ENCODE results near the gene PLCXD1. TPM values are rescaled to one million over a fixed set of nuclear protein-coding genes. Genes with fewer than 3 reads are reported as not detected.

Gene PLCXD1
- total and polyA plus RNA-seq, 5 donors from 2014 or later = 2.9 to 13.3 (median 4.6) TPM

GRCh38 chrX:312621-313331 is 31.6 kb downstream of the PLCXD1 start:
- Mint-ChIP-seq H3K27me3 (no peaks in the 10 kb centered on the region), H3K4me1 (peaks cover 0 to 4% (median under 1%) of the 10 kb centered on the region in 4 donors), H3K27ac (no peak overlapping the region), H3K4me3 (peak overlapping the region in 1 of 4 donors; percentile 52), H3K9me3 (no peaks in the 10 kb centered on the region), H3K36me3 (peaks cover 30% of the 10 kb centered on the region)
- Histone ChIP-seq H3K36me3 (ENCODE audit: control insufficient read depth, insufficient read depth, low read length) (peaks cover 56% of the 10 kb centered on the region), H3K4me1 (ENCODE audit: control insufficient read depth, insufficient read depth, low read length, poor library complexity, severe bottlenecking) (no peaks in the 10 kb centered on the region), H3K27ac (ENCODE audit: insufficient read depth, low read length, poor library complexity, severe bottlenecking) (no peak overlapping the region), H3K4me3 (ENCODE audit: low read depth, low read length) (no peak overlapping the region), H3K27me3 (ENCODE audit: control insufficient read depth, insufficient read depth, low read length) (no peaks in the 10 kb centered on the region), H3K9me3 (ENCODE audit: control insufficient read depth in 2 of 2, low read length in 2 of 2) (no peaks in the 10 kb centered on the region)
- DNase-seq (no peak), ATAC-seq (ENCODE audit: low read depth in 2 of 2) (no peak)

GRCh38 chrX:313546-313945 is 32.4 kb downstream of the PLCXD1 start:
- Histone ChIP-seq H3K4me3 (ENCODE audit: low read depth, low read length) (no peak overlapping the region), H3K36me3 (ENCODE audit: control insufficient read depth, insufficient read depth, low read length) (peaks cover 54% of the 10 kb centered on the region), H3K9me3 (ENCODE audit: control insufficient read depth in 2 of 2, low read length in 2 of 2) (no peaks in the 10 kb centered on the region), H3K4me1 (ENCODE audit: control insufficient read depth, insufficient read depth, low read length, poor library complexity, severe bottlenecking) (no peaks in the 10 kb centered on the region), H3K27ac (ENCODE audit: insufficient read depth, low read length, poor library complexity, severe bottlenecking) (no peak overlapping the region), H3K27me3 (ENCODE audit: control insufficient read depth, insufficient read depth, low read length) (no peaks in the 10 kb centered on the region)
- Mint-ChIP-seq H3K36me3 (peaks cover 29% of the 10 kb centered on the region), H3K9me3 (peaks cover 0 to 1% (median 0%) of the 10 kb centered on the region in 7 donors), H3K27ac (peak overlapping the region in 1 of 3 donors; percentile 59), H3K4me3 (no peak overlapping the region), H3K4me1 (peaks cover 0 to 9% (median 3%) of the 10 kb centered on the region in 4 donors), H3K27me3 (peaks cover 6% of the 10 kb centered on the region)
- ATAC-seq (ENCODE audit: low read depth in 2 of 2) = no peak
- no peak for DNase-seq

- Histone ChIP-seq H3K4me3 (ENCODE audit: low read depth, low read length) (no peak overlapping the region), H3K36me3 (ENCODE audit: control insufficient read depth, insufficient read depth, low read length) (peaks cover 51% of the 10 kb centered on the region), H3K4me1 (ENCODE audit: control insufficient read depth, insufficient read depth, low read length, poor library complexity, severe bottlenecking) (no peaks in the 10 kb centered on the region), H3K9me3 (ENCODE audit: control insufficient read depth in 2 of 2, low read length in 2 of 2) (no peaks in the 10 kb centered on the region), H3K27ac (ENCODE audit: insufficient read depth, low read length, poor library complexity, severe bottlenecking) (no peak overlapping the region), H3K27me3 (ENCODE audit: control insufficient read depth, insufficient read depth, low read length) (no peaks in the 10 kb centered on the region)
- peaks cover 0 to 9% (median 3%) of the 10 kb centered on the region in 4 donors for H3K4me1 Mint-ChIP-seq
- H3K27me3 Mint-ChIP-seq = peaks cover 10% of the 10 kb centered on the region
- peaks cover 0 to 1% (median 0%) of the 10 kb centered on the region in 7 donors for H3K9me3 Mint-ChIP-seq
- DNase-seq (no peak), ATAC-seq (ENCODE audit: low read depth in 2 of 2) (no peak)
- H3K36me3 Mint-ChIP-seq = peaks cover 28% of the 10 kb centered on the region
- no peak overlapping the region for H3K4me3 Mint-ChIP-seq
- H3K27ac Mint-ChIP-seq = no peak overlapping the region
Observed at GRCh38 chrX:314049-314448, 32.9 kb downstream of the PLCXD1 start.

GRCh38 chrX:314781-315595 is 33.8 kb downstream of the PLCXD1 start:
- Mint-ChIP-seq H3K36me3 (peaks cover 23% of the 10 kb centered on the region), H3K4me1 (peaks cover 0 to 10% (median 3%) of the 10 kb centered on the region in 4 donors), H3K4me3 (no peak overlapping the region), H3K27me3 (peaks cover 10% of the 10 kb centered on the region), H3K27ac (no peak overlapping the region), H3K9me3 (peaks cover 0 to 1% (median 0%) of the 10 kb centered on the region in 7 donors)
- no peak overlapping the region for H3K4me3 ChIP-seq (ENCODE audit: low read depth, low read length)
- H3K4me1 ChIP-seq (ENCODE audit: control insufficient read depth, insufficient read depth, low read length, poor library complexity, severe bottlenecking) = peaks cover 7% of the 10 kb centered on the region
- H3K9me3 ChIP-seq (ENCODE audit: control insufficient read depth in 2 of 2, low read length in 2 of 2) = no peaks in the 10 kb centered on the region
- no peak overlapping the region for H3K27ac ChIP-seq (ENCODE audit: insufficient read depth, low read length, poor library complexity, severe bottlenecking)
- H3K27me3 ChIP-seq (ENCODE audit: control insufficient read depth, insufficient read depth, low read length) = no peaks in the 10 kb centered on the region
- ATAC-seq (ENCODE audit: low read depth in 2 of 2) (no peak), DNase-seq (no peak)
- peaks cover 47% of the 10 kb centered on the region for H3K36me3 ChIP-seq (ENCODE audit: control insufficient read depth, insufficient read depth, low read length)

- Mint-ChIP-seq H3K4me1 (peaks cover 0 to 19% (median 10%) of the 10 kb centered on the region in 4 donors), H3K36me3 (peaks cover 20% of the 10 kb centered on the region)
- DNase-seq = no peak
Observed at GRCh38 chrX:316351-317325, 35.5 kb downstream of the PLCXD1 start.

GRCh38 chrX:317424-318067 is 36.4 kb downstream of the PLCXD1 start:
- peaks cover 19% of the 10 kb centered on the region for H3K4me1 ChIP-seq (ENCODE audit: control insufficient read depth, insufficient read depth, low read length, poor library complexity, severe bottlenecking)
- peak overlapping the region; percentile 96 for H3K27ac ChIP-seq (ENCODE audit: insufficient read depth, low read length, poor library complexity, severe bottlenecking)
- peaks cover 0 to 21% (median 12%) of the 10 kb centered on the region in 4 donors for H3K4me1 Mint-ChIP-seq
- peak overlapping the region; percentile 88 to 96 (median 92) for H3K4me3 Mint-ChIP-seq
- H3K9me3 Mint-ChIP-seq = peaks cover 0 to 1% (median 0%) of the 10 kb centered on the region in 7 donors
- peak overlapping the region; percentile 96 to 99 (median 99) for H3K27ac Mint-ChIP-seq
- H3K27me3 Mint-ChIP-seq = peaks cover 16% of the 10 kb centered on the region
- no peaks in the 10 kb centered on the region for H3K27me3 ChIP-seq (ENCODE audit: control insufficient read depth, insufficient read depth, low read length)
- no peak overlapping the region for H3K4me3 ChIP-seq (ENCODE audit: low read depth, low read length)
- no peaks in the 10 kb centered on the region for H3K9me3 ChIP-seq (ENCODE audit: control insufficient read depth in 2 of 2, low read length in 2 of 2)
- peaks cover 26% of the 10 kb centered on the region for H3K36me3 ChIP-seq (ENCODE audit: control insufficient read depth, insufficient read depth, low read length)
- H3K36me3 Mint-ChIP-seq = peaks cover 13% of the 10 kb centered on the region
- ATAC-seq (ENCODE audit: low read depth in 2 of 2) = no peak
- DNase-seq = no peak

More at GRCh38 chrX:316351-317325, 35.5 kb downstream of the PLCXD1 start:
- H3K27ac ChIP-seq (ENCODE audit: insufficient read depth, low read length, poor library complexity, severe bottlenecking) = no peak overlapping the region
- peak overlapping the region in 1 of 3 donors; percentile 57 for H3K27ac Mint-ChIP-seq
- peaks cover 18% of the 10 kb centered on the region for H3K4me1 ChIP-seq (ENCODE audit: control insufficient read depth, insufficient read depth, low read length, poor library complexity, severe bottlenecking)
- no peak overlapping the region for H3K4me3 ChIP-seq (ENCODE audit: low read depth, low read length)
- peaks cover 35% of the 10 kb centered on the region for H3K36me3 ChIP-seq (ENCODE audit: control insufficient read depth, insufficient read depth, low read length)
- no peaks in the 10 kb centered on the region for H3K27me3 ChIP-seq (ENCODE audit: control insufficient read depth, insufficient read depth, low read length)
- ATAC-seq (ENCODE audit: low read depth in 2 of 2) = no peak
- no peaks in the 10 kb centered on the region for H3K9me3 ChIP-seq (ENCODE audit: control insufficient read depth in 2 of 2, low read length in 2 of 2)
- peaks cover 0 to 1% (median 0%) of the 10 kb centered on the region in 7 donors for H3K9me3 Mint-ChIP-seq
- H3K27me3 Mint-ChIP-seq = peaks cover 14% of the 10 kb centered on the region
- H3K4me3 Mint-ChIP-seq = peak overlapping the region in 3 of 4 donors; percentile 8 to 68 (median 35)
